Spleen (tissue), 11 donors: ENCODE measurements around the gene GPNMB. TPM values are rescaled to one million over a fixed set of nuclear protein-coding genes. Genes with fewer than 3 reads are reported as not detected.

ENCODE experiments used
- DNase-seq: peaks from one replicate; pipeline ENCODE4 v3.0.0-alpha.2; 2020
- H3K27ac ChIP-seq, 8 donors: fragments of 200-600 bp; sonication (generic) in 7 of 8; 1 replicate in 4 of 8; 2 replicates in 4 of 8; pipeline versions ENCODE4 v1.5.0 to v1.8.0; 2016 to 2021; ENCODE audit warnings: inconsistent platforms in 4 of 8, mild to moderate bottlenecking in 4 of 8, moderate library complexity in 1 of 8
- H3K27me3 ChIP-seq, 7 donors: fragments of 200-600 bp; sonication (generic) in 6 of 7; replicated peaks in 1 of 7; 1 replicate in 4 of 7; 2 replicates in 3 of 7; pipeline versions ENCODE4 v1.5.0 to v1.8.0; 2016 to 2021; ENCODE audit warnings: inconsistent platforms in 3 of 7, mild to moderate bottlenecking in 1 of 7
- H3K36me3 ChIP-seq, 6 donors: fragments of 200-600 bp; sonication (generic) in 5 of 6; 1 replicate in 4 of 6; 2 replicates in 2 of 6; pipeline versions ENCODE4 v1.5.0 to v1.8.0; 2016 to 2021; ENCODE audit warnings: inconsistent platforms in 2 of 6
- H3K4me1 ChIP-seq, 6 donors: fragments of 200-600 bp; sonication (generic) in 5 of 6; 1 replicate in 3 of 6; 2 replicates in 3 of 6; pipeline versions ENCODE4 v1.5.0 to v1.8.0; 2016 to 2021; ENCODE audit warnings: inconsistent platforms in 3 of 6
- H3K4me3 ChIP-seq, 8 donors: fragments of 200-600 bp; sonication (generic) in 7 of 8; 1 replicate in 4 of 8; 2 replicates in 4 of 8; pipeline versions ENCODE4 v1.5.0 to v1.8.0; 2016 to 2021; ENCODE audit warnings: inconsistent platforms in 4 of 8, mild to moderate bottlenecking in 4 of 8, moderate library complexity in 2 of 8
- H3K9me3 ChIP-seq, 8 donors: fragments of 200-600 bp; sonication (generic) in 7 of 8; 1 replicate in 4 of 8; 2 replicates in 4 of 8; pipeline versions ENCODE4 v1.5.0 to v1.8.0; 2016 to 2021; ENCODE audit warnings: inconsistent platforms in 4 of 8
- CTCF ChIP-seq, 11 experiments: fragments of 200-600 bp in 7 of 11; fragments of 450-650 bp in 4 of 11; sonication (generic) in 4 of 11; IDR thresholded peaks in 8 of 11; conservative IDR thresholded peaks in 3 of 11; 1 replicate in 7 of 11; 2 replicates in 4 of 11; pipeline versions ENCODE4 v1.4.0 to v1.8.0; 2016 to 2021; ENCODE audit warnings: antibody characterized with exemption in 11 of 11, inconsistent platforms in 4 of 11, mild to moderate bottlenecking in 1 of 11
- POLR2A ChIP-seq, 3 donors: fragments of 450-650 bp; IDR thresholded peaks; one replicate each; pipeline ENCODE4 v1.5.1; 2017; ENCODE audit warnings: antibody characterized with exemption in 3 of 3, mild to moderate bottlenecking in 1 of 3
- POLR2AphosphoS5 ChIP-seq, 3 donors: sonication (generic); formaldehyde crosslinking; IDR thresholded peaks; one replicate each; pipeline ENCODE4 v1.5.1; 2017; ENCODE audit warnings: antibody characterized with exemption in 3 of 3
- WGBS, 5 donors: extraction: QIAGEN DNeasy Blood & Tissue Kit in 3 of 5; methylation state at CpG; one replicate each; pipeline versions ENCODE4 v1.1.5 to v1.1.7; 2013 to 2018; 5-methylcytosine and 5-hydroxymethylcytosine counted together
- intact Hi-C: fragments of 100-400 bp; cut with DNase I; formaldehyde crosslinking; loops from one replicate; pipeline ENCODE4 v1.15.0; 2023; ENCODE audit warnings: low total_unique reads
- polyA plus RNA-seq, 3 donors: library from polyadenylated mRNA; stranded (reverse); fragments of 200-250 nt; gene quantifications; one replicate each; pipeline ENCODE4 v1.2.1, GENCODE V29; 2013
- total RNA-seq, 7 donors: library from RNA; depleted of rRNA in 3 of 7; stranded (reverse); fragments of >200 nt in 3 of 7; fragmentation: NEBNext Ultra II Directional in 4 of 7; extraction: Animal tissue kit (Norgen Biotek cat#: 25700) in 4 of 7; gene quantifications; one replicate each; pipeline versions ENCODE4 v1.1.0 to v1.2.1, GENCODE V29; 2016 to 2021
- donor health status: healthy with polysubstance abuse.
- donor health status: DM: no; HTN: no; CAD: no; lungs with moderate emphysema.
- donor health status: DM: no; HTN: no; CAD: no.
- donor health status: Bipolar disorder and iron deficiency.
- donor health status: healthy.
- donor health status: DM: no; HTN: no; CAD: no.
- donor health status: DM: yes; HTN: yes; CAD: no.

GPNMB gene
- total and polyA plus RNA-seq, 10 donors = 8.8 to 64.8 (median 28.9) TPM

- no peaks in the 10 kb centered on the region for H3K36me3 ChIP-seq
- peak overlapping the region in 6 of 8 donors; percentile 11 to 77 (median 56) for H3K27ac ChIP-seq
- H3K27me3 ChIP-seq = peaks cover 0 to 50% (median 16%) of the 10 kb centered on the region in 7 donors
- peaks cover 0 to 11% (median 0%) of the 10 kb centered on the region in 8 donors for H3K9me3 ChIP-seq
- peaks cover 0 to 21% (median 13%) of the 10 kb centered on the region in 6 donors for H3K4me1 ChIP-seq
- peak overlapping the region; percentile 9 to 67 (median 36) for H3K4me3 ChIP-seq
- 3 to 8% (median 5%) methylated on average over 13 to 53 of the region's 53 CpGs for WGBS, 5 donors
- no peak for TF ChIP-seq POLR2A (IDR thresholded peaks at IDR 0.05)
- peak; percentile 43 to 59 (median 51) for TF ChIP-seq POLR2AphosphoS5 (IDR thresholded peaks at IDR 0.05)
- TF ChIP-seq CTCF (IDR thresholded peaks at IDR 0.05 in 8 of 11, conservative IDR thresholded peaks at IDR 0.05 in 3 of 11) = no peak
- intact Hi-C loops = no loop called here
- DNase-seq = peak; percentile 83
Observed at GRCh38 chr7:23247603-23248335, 1.2 kb downstream of the GPNMB start.

- TF ChIP-seq CTCF (IDR thresholded peaks at IDR 0.05 in 8 of 11, conservative IDR thresholded peaks at IDR 0.05 in 3 of 11) (no peak), POLR2AphosphoS5 (IDR thresholded peaks at IDR 0.05) (no peak), POLR2A (IDR thresholded peaks at IDR 0.05) (no peak)
- no peaks in the 10 kb centered on the region for H3K36me3 ChIP-seq
- no peak overlapping the region for H3K27ac ChIP-seq
- no peak for DNase-seq
- peaks cover 0 to 21% (median 13%) of the 10 kb centered on the region in 6 donors for H3K4me1 ChIP-seq
- intact Hi-C loops = no loop called here
- H3K9me3 ChIP-seq = peaks cover 0 to 11% (median 0%) of the 10 kb centered on the region in 8 donors
- H3K27me3 ChIP-seq = peaks cover 0 to 50% (median 16%) of the 10 kb centered on the region in 7 donors
- H3K4me3 ChIP-seq = no peak overlapping the region
Observed at GRCh38 chr7:23249486-23249885, 2.9 kb downstream of the GPNMB start.

- H3K9me3 ChIP-seq = peaks cover 0 to 11% (median 0%) of the 10 kb centered on the region in 8 donors
- no peak overlapping the region for H3K4me3 ChIP-seq
- no peaks in the 10 kb centered on the region for H3K4me1 ChIP-seq
- H3K27me3 ChIP-seq = peaks cover 0 to 30% (median 0%) of the 10 kb centered on the region in 7 donors
- intact Hi-C loops = no loop called here
- H3K27ac ChIP-seq = no peak overlapping the region
- 86 to 93% (median 88%) methylated on average over 7 of the region's 7 CpGs for WGBS, 5 donors
- TF ChIP-seq POLR2A (IDR thresholded peaks at IDR 0.05) = no peak
- no peak for TF ChIP-seq POLR2AphosphoS5 (IDR thresholded peaks at IDR 0.05)
- no peak for TF ChIP-seq CTCF (IDR thresholded peaks at IDR 0.05 in 8 of 11, conservative IDR thresholded peaks at IDR 0.05 in 3 of 11)
- no peak for DNase-seq
- no peaks in the 10 kb centered on the region for H3K36me3 ChIP-seq
Observed at GRCh38 chr7:23254051-23254681, 7.6 kb downstream of the GPNMB start.

- H3K27me3 ChIP-seq = peaks cover 0 to 10% (median 0%) of the 10 kb centered on the region in 7 donors
- peaks cover 0 to 8% (median 0%) of the 10 kb centered on the region in 8 donors for H3K9me3 ChIP-seq
- no peaks in the 10 kb centered on the region for H3K36me3 ChIP-seq
- WGBS, 5 donors = 77 to 93% (median 81%) methylated on average over 7 of the region's 7 CpGs
- DNase-seq = no peak
- intact Hi-C loops = no loop called here
- H3K4me3 ChIP-seq = no peak overlapping the region
- H3K27ac ChIP-seq = no peak overlapping the region
- no peak for TF ChIP-seq POLR2AphosphoS5 (IDR thresholded peaks at IDR 0.05)
- peaks cover 0 to 1% (median 0%) of the 10 kb centered on the region in 6 donors for H3K4me1 ChIP-seq
Observed at GRCh38 chr7:23256731-23257130, 10.2 kb downstream of the GPNMB start.
